ENCODE measurements around the gene WNT5A. TPM values are rescaled to one million over a fixed set of nuclear protein-coding genes. Genes with fewer than 3 reads are reported as not detected.

The WNT5A gene
- polyA plus RNA-seq, 1 experiment, result 203 TPM

- Histone ChIP-seq H3K27ac (ENCODE audit: low read depth, low read length) (no peak overlapping the region), H3K27me3 (ENCODE audit: control insufficient read depth, insufficient read depth, low read length) (peaks cover 7% of the 10 kb centered on the region), H3K4me3 (ENCODE audit: low read depth, low read length) (no peak overlapping the region), H3K9me3 (ENCODE audit: control insufficient read depth, insufficient read depth, low read length) (no peaks in the 10 kb centered on the region)
- TF ChIP-seq CTCF (IDR thresholded peaks at IDR 0.05; ENCODE audit: low read depth, low read length), result no peak
- ChIA-PET CTCF (no interaction called here), POLR2A (no interaction called here)
- no peak for DNase-seq (ENCODE audit: low read depth, low spot score)
These were observed 39.4 kb upstream of the WNT5A start for GRCh38 chr3:55526332-55527030.

DNA sequence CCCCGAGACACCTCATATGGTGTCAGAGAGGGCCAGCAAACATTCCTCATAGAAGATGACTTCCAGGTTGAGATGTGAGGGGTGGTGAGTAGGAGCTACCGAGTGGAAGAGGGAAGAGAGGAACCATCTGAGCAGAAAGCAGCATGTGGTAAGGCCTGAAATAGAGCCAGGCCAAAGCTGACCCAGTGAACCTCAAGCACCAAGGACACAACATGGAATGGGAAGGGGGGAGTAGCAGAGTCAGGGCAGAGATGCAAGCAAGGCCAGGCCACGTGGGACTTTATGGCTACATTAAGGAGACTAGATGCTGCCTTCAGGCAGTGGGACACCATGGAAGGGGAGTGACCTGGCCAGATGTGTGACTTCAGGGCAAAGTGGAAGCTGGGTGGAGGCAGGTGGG is 38.3 kb upstream of the WNT5A start:
- ChIA-PET CTCF (no interaction called here), POLR2A (no interaction called here)
- Histone ChIP-seq H3K27me3 (ENCODE audit: control insufficient read depth, insufficient read depth, low read length) (peaks cover 7% of the 10 kb centered on the region), H3K27ac (ENCODE audit: low read depth, low read length) (no peak overlapping the region), H3K4me3 (ENCODE audit: low read depth, low read length) (no peak overlapping the region), H3K9me3 (ENCODE audit: control insufficient read depth, insufficient read depth, low read length) (no peaks in the 10 kb centered on the region)
- TF ChIP-seq CTCF (IDR thresholded peaks at IDR 0.05; ENCODE audit: low read depth, low read length), result no peak
- no peak for DNase-seq (ENCODE audit: low read depth, low spot score)

DNA sequence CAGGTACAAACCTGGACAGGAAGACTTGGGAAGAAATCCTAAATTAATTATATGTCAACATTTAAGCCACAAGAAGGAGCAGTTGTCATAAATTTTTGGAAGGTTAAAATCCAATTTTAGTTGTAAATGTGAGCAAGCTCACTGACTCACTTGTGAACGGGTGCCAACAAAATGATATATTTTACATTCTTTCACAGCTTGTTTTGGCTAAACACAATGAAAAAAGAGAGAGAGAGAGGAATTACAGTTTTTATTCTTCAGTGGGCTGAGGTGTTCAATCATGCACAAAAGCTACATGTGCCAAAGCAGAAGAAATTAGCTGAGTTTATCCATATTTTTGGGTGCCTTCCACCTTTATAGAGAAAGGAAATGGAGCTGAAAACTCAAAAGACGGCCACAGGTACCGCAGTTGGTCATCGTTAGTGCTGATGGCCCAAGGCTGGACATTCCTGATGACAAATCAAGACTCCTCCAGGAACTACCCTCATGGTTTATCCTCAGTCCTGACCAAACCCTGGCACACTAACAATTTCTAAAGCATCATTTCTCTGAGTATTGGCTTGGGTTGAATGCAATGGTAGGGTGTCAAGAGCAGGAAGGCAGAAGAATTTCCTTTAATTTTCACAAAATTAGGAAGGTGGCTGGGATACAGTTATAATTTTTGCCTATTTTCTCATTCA is 37.6 kb upstream of the WNT5A start:
- no peak for DNase-seq (ENCODE audit: low read depth, low spot score)
- H3K27ac ChIP-seq (ENCODE audit: low read depth, low read length), result no peak overlapping the region
- ChIA-PET CTCF (interaction anchor here (0.6 to 1.1 kb wide), 5 partner anchors 9 to 1586 kb away, joined by 3 to 14 read pairs (median 3); no protein-coding TSS in a partner anchor), POLR2A (no interaction called here)
- peaks cover 7% of the 10 kb centered on the region for H3K27me3 ChIP-seq (ENCODE audit: control insufficient read depth, insufficient read depth, low read length)
- no peak overlapping the region for H3K4me3 ChIP-seq (ENCODE audit: low read depth, low read length)
- TF ChIP-seq CTCF (IDR thresholded peaks at IDR 0.05; ENCODE audit: low read depth, low read length), result no peak
- no peaks in the 10 kb centered on the region for H3K9me3 ChIP-seq (ENCODE audit: control insufficient read depth, insufficient read depth, low read length)

DNA sequence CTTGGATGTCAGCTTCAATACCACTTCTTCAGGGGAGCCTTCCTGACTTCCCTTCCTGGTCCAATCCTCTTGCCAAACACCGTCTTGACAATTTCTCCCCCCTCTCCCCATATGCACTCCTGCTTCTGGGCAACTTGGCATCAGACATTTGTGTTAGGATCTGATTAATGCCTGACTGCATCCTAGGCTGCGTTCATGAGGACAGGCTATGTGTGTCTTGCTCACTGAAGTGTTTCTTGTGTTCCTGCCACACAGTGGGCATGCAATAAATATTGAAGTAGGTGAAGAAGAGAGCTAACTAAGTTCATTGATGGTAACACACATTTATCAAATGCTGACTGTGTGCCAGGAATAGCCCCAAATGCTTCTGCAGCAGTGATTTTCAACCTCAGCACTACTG is 36.4 kb upstream of the WNT5A start:
- no peaks in the 10 kb centered on the region for H3K9me3 ChIP-seq (ENCODE audit: control insufficient read depth, insufficient read depth, low read length)
- CTCF ChIA-PET, result interaction anchor here (1.1 kb wide), 1 partner anchor 343 kb away, joined by 3 read pairs; no protein-coding TSS in a partner anchor

More for the DNA sequence above, 36.4 kb upstream of the WNT5A start:
- TF ChIP-seq CTCF (IDR thresholded peaks at IDR 0.05; ENCODE audit: low read depth, low read length), result no peak
- H3K4me3 ChIP-seq (ENCODE audit: low read depth, low read length), result no peak overlapping the region
- no peak overlapping the region for H3K27ac ChIP-seq (ENCODE audit: low read depth, low read length)
- DNase-seq (ENCODE audit: low read depth, low spot score), result no peak
- POLR2A ChIA-PET, result no interaction called here
- H3K27me3 ChIP-seq (ENCODE audit: control insufficient read depth, insufficient read depth, low read length), result peaks cover 7% of the 10 kb centered on the region

All from AG04450 (cell line).